Fibroblast of lung (primary cell): ENCODE data around the gene UBAC1. TPM values are rescaled to one million over a fixed set of nuclear protein-coding genes. Genes with fewer than 3 reads are reported as not detected.

Experiments used
- DNase-seq, 2 donors: peaks; one replicate each; pipeline versions ENCODE4 v3.0.0 to v3.0.0-alpha.2; 2010; ENCODE audit warnings: low read depth in 2 of 2
- H2AFZ ChIP-seq: 2 replicates; pipeline ENCODE4 v1.5.1; 2012; ENCODE audit warnings: low read length, control low read depth, inconsistent platforms
- H3K27ac ChIP-seq: 2 replicates; pipeline ENCODE4 v1.5.1; 2011; ENCODE audit warnings: low read length, control low read depth; ENCODE audit not compliant: insufficient read depth
- H3K27me3 ChIP-seq: 2 replicates; pipeline ENCODE4 v1.5.1; 2011; ENCODE audit warnings: mild to moderate bottlenecking, low read length; ENCODE audit not compliant: control insufficient read depth, insufficient read depth
- H3K36me3 ChIP-seq: 2 replicates; pipeline ENCODE4 v1.5.1; 2011; ENCODE audit warnings: low read length; ENCODE audit not compliant: control insufficient read depth, insufficient read depth
- H3K4me1 ChIP-seq: 2 replicates; pipeline ENCODE4 v1.5.1; 2011; ENCODE audit warnings: low read length; ENCODE audit not compliant: control insufficient read depth, insufficient read depth; ENCODE audit errors: extremely low read depth
- H3K4me2 ChIP-seq: 2 replicates; pipeline ENCODE4 v1.5.1; 2011; ENCODE audit warnings: low read length, control low read depth; ENCODE audit not compliant: insufficient read depth; ENCODE audit errors: extremely low read depth
- H3K4me3 ChIP-seq, 4 experiments: fragments of 200-600 bp in 1 of 4; sonication (generic) in 1 of 4; replicated peaks in 1 of 4; 2 replicates each; pipeline ENCODE4 v1.5.1; 2011 to 2016; ENCODE audit warnings: low read length in 4 of 4, low read depth in 3 of 4, mild to moderate bottlenecking in 3 of 4, control low read depth in 2 of 4, inconsistent platforms in 1 of 4, mixed read lengths in 1 of 4; ENCODE audit not compliant: insufficient read depth in 1 of 4; ENCODE audit errors: control extremely low read depth in 1 of 4
- H3K79me2 ChIP-seq: 2 replicates; pipeline ENCODE4 v1.5.1; 2012; ENCODE audit warnings: mild to moderate bottlenecking, low read length, inconsistent platforms; ENCODE audit not compliant: control insufficient read depth, insufficient read depth
- H3K9ac ChIP-seq: 2 replicates; pipeline ENCODE4 v1.5.1; 2011; ENCODE audit warnings: mild to moderate bottlenecking, low read length, control low read depth; ENCODE audit not compliant: insufficient read depth
- H3K9me3 ChIP-seq: 2 replicates; pipeline ENCODE4 v1.5.1; 2012; ENCODE audit warnings: low read depth, low read length; ENCODE audit not compliant: control insufficient read depth, insufficient read depth
- H4K20me1 ChIP-seq: 2 replicates; pipeline ENCODE4 v1.5.1; 2011; ENCODE audit warnings: low read length; ENCODE audit not compliant: control insufficient read depth, insufficient read depth; ENCODE audit errors: extremely low read depth
- EZH2 ChIP-seq: IDR thresholded peaks from 2 replicates; pipeline ENCODE4 v1.5.1; 2012; ENCODE audit warnings: low read length, control low read depth, mild to moderate bottlenecking; ENCODE audit errors: missing control alignments
- polyA plus RNA-seq, 2 donors: library from polyadenylated mRNA; depleted of rRNA in 1 of 2; stranded (reverse) in 1 of 2; unstranded in 1 of 2; fragments of >200 nt; gene quantifications; 2 replicates each; pipeline ENCODE4 v1.2.1, GENCODE V29; 2011 to 2012; ENCODE audit warnings: missing spikeins in 1 of 2
- total RNA-seq: library from RNA; depleted of rRNA; stranded (reverse); fragments of >200 nt; gene quantifications from 2 replicates; pipeline ENCODE4 v1.2.1, GENCODE V29; 2014
- TF ChIP-seq, protein P1 (sequence below), 2 donors: IDR thresholded peaks in 1 of 2; conservative IDR thresholded peaks in 1 of 2; 1 replicate in 1 of 2; 2 replicates in 1 of 2; pipeline ENCODE4 v1.5.1; 2011 to 2012; ENCODE audit warnings: low read length in 2 of 2, control low read depth in 1 of 2, inconsistent platforms in 1 of 2, low read depth in 1 of 2, mild to moderate bottlenecking in 1 of 2

The UBAC1 gene
- total and polyA plus RNA-seq, 2 donors (not counting 1 experiment from before 2014, with no cell fraction given): 26.8 to 30.6 TPM

GRCh38 chr9:136004219-136004618 is 43.0 kb upstream of the UBAC1 start:
- Histone ChIP-seq H3K36me3 (peaks cover 4% of the 10 kb centered on the region), H3K4me3 (no peak overlapping the region), H3K27me3 (no peaks in the 10 kb centered on the region), H3K4me1 (peaks cover 14% of the 10 kb centered on the region), H2AFZ (no peak overlapping the region), H4K20me1 (no peaks in the 10 kb centered on the region), H3K9me3 (no peaks in the 10 kb centered on the region), H3K79me2 (no peaks in the 10 kb centered on the region), H3K27ac (no peak overlapping the region), H3K4me2 (no peak overlapping the region), H3K9ac (no peak overlapping the region)
- DNase-seq: no peak
- TF ChIP-seq, protein P1, sequence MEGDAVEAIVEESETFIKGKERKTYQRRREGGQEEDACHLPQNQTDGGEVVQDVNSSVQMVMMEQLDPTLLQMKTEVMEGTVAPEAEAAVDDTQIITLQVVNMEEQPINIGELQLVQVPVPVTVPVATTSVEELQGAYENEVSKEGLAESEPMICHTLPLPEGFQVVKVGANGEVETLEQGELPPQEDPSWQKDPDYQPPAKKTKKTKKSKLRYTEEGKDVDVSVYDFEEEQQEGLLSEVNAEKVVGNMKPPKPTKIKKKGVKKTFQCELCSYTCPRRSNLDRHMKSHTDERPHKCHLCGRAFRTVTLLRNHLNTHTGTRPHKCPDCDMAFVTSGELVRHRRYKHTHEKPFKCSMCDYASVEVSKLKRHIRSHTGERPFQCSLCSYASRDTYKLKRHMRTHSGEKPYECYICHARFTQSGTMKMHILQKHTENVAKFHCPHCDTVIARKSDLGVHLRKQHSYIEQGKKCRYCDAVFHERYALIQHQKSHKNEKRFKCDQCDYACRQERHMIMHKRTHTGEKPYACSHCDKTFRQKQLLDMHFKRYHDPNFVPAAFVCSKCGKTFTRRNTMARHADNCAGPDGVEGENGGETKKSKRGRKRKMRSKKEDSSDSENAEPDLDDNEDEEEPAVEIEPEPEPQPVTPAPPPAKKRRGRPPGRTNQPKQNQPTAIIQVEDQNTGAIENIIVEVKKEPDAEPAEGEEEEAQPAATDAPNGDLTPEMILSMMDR (conservative IDR thresholded peaks at IDR 0.05 in 1 of 2, IDR thresholded peaks at IDR 0.05 in 1 of 2; ENCODE audit: low read depth in 1 of 2, low read length in 2 of 2): no peak
- TF ChIP-seq EZH2: no peak

DNA sequence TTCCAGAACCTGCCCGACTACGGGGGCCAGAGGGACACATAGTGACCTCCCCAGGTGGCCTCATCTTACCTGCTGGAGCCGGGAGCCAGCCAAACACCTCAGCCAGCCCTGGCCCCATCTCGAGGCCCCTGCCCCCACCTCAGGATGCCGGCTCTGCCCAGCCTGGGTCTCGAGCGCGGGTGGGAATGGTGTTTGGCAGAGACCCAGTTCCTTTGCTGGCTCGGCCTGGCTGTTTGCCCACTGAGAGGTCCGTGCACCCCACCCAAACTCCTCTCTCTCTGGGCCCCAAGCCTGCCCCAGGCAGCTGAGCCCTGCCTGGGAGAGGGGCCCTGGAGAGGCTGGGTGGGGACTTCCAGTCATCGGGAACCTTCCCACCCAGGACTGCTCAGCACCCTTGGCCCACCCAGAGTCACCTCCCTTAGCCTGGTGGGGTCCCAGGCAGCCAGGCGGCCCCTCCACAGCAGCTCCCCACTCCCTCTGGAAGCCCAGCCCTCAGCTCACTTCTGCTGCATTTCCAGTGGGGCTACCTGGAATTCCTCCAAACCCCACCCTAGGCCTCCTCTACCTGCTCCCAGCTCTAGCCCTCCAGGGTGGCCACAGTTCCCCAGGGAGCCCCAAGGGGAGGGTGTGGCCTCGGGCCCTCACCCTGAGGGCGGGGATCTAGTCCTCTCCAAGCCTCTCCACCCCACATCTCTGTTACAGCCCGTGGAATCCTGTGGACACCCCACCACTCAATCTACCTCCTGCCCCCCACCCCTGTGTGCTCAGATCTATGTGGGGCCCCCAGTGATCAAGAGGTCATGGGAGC is 42.4 kb upstream of the UBAC1 start:
- Histone ChIP-seq H3K4me1 (peaks cover 13% of the 10 kb centered on the region), H3K79me2 (no peaks in the 10 kb centered on the region), H4K20me1 (no peaks in the 10 kb centered on the region), H3K36me3 (peaks cover 4% of the 10 kb centered on the region), H3K27ac (no peak overlapping the region), H3K27me3 (no peaks in the 10 kb centered on the region), H3K4me3 (no peak overlapping the region), H3K9ac (no peak overlapping the region), H2AFZ (no peak overlapping the region), H3K9me3 (no peaks in the 10 kb centered on the region), H3K4me2 (no peak overlapping the region)
- no peak for TF ChIP-seq EZH2
- TF ChIP-seq, protein P1 (conservative IDR thresholded peaks at IDR 0.05 in 1 of 2, IDR thresholded peaks at IDR 0.05 in 1 of 2; ENCODE audit: low read depth in 1 of 2, low read length in 2 of 2): no peak
- peak in 1 of 2 donors; percentile 19 for DNase-seq

- H3K4me2 ChIP-seq: no peak overlapping the region
- TF ChIP-seq, protein P1 (conservative IDR thresholded peaks at IDR 0.05 in 1 of 2, IDR thresholded peaks at IDR 0.05 in 1 of 2; ENCODE audit: low read depth in 1 of 2, low read length in 2 of 2): no peak
- TF ChIP-seq EZH2: no peak
- H3K27ac ChIP-seq: no peak overlapping the region
- H4K20me1 ChIP-seq: no peaks in the 10 kb centered on the region
- no peaks in the 10 kb centered on the region for H3K9me3 ChIP-seq
- H3K9ac ChIP-seq: no peak overlapping the region
- H3K36me3 ChIP-seq: peaks cover 4% of the 10 kb centered on the region
- no peaks in the 10 kb centered on the region for H3K79me2 ChIP-seq
- H3K4me3 ChIP-seq: no peak overlapping the region
- H3K4me1 ChIP-seq: peaks cover 6% of the 10 kb centered on the region
- no peak overlapping the region for H2AFZ ChIP-seq
- no peaks in the 10 kb centered on the region for H3K27me3 ChIP-seq
- peak in 1 of 2 donors; percentile 17 for DNase-seq
Measured at GRCh38 chr9:136002881-136003280, 41.7 kb upstream of the UBAC1 start.
